ENCODE measurements around the gene SH3BP2.
"Not testable (repeated sequence)": the region's sequence is repeated elsewhere in the genome, so short reads cannot be mapped to it uniquely, and the experiment has no call there.

Gene SH3BP2

DNA sequence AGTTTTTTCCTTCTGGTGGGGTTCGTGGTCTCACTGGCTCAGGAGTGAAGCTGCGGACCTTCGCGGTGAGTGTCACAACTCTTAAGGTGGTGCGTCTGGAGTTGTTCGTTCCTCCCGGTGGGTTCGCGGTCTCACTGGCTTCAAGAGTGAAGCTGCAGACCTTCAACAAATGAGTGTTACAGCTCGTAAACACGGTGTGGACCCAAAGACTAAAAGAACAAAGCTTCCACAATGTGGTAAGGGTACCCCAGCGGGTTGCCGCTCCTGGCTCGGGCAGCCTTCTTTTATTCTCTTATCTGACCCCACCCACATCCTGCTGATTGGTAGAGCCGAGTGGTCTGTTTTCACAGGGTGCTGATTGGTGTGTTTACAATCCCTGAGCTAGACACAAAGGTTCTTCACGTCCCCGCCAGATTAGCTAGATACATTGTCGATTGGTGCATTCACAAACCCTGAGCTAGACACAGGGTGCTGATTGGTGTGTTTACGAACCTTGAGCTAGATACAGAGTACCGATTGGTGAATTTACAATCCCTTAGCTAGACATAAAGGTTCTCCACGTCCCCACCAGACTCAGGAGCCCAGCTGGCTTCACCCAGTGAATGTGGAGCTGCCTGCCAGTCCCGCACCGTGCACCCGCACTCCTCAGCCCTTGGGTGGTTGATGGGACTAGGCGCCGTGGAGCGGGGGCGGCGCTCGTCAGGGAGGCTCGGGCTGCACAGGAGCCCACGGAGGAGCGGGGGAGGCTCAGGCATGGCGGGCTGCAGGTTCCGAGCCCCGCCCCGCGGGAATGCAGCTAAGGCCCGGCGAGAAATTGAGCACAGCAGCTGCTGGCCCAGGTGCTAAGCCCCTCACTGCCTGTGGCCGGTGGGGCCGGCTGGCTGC, 30.2 kb upstream of the SH3BP2 start:
- not testable (repeated sequence) for DNase-seq

- no peak for DNase-seq
Observed at GRCh38 chr4:2763511-2763967, 29.3 kb upstream of the SH3BP2 start.

- no peak for DNase-seq
Observed at GRCh38 chr4:2765832-2766526, 26.9 kb upstream of the SH3BP2 start.

- DNase-seq: no peak
Observed at GRCh38 chr4:2767046-2767704, 25.7 kb upstream of the SH3BP2 start.

- no peak for DNase-seq
Observed at GRCh38 chr4:2767705-2768074, 25.2 kb upstream of the SH3BP2 start.

GRCh38 chr4:2768124-2768523, 24.8 kb upstream of the SH3BP2 start:
- no peak for DNase-seq

DNA sequence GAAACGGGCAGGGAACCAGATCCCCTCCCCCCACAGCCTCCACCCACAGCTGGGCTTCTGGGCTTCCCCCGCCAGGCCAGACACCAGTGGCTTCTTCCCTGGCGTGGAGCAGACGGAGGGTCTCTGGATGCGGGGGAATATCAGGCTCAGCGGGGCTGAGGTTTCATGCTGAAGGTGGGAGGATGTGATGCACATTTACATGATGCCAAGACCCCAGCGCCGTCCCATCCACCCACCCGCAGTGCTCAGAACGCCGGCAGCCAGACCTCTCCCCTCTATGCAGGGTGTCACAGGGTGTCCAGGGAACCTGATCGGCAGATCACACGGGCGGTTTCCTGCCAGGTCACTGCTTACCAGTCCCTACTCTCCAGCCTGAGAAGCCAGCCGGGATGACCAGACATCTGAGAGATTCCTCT, 24.0 kb upstream of the SH3BP2 start:
- no peak for DNase-seq

DNA sequence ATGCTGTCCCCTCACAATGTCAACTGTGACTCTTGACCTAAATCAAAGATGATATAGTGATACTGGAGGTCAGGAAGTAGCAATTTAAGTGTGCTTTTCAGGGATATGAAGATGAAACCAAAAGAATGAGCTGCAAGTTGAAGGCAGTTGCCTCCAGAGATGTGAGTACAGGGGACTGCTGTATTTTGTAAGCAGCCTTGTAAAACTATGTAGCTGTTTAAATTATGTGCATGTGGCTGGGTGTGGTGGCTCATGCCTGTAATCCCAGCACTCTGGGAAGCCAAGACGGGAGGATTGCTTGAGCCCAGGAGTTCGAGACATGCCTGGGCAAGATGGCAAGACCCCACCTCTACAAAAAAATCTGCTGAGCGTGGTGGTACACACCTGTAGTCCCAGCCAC, 21.6 kb upstream of the SH3BP2 start:
- DNase-seq: no peak

DNA sequence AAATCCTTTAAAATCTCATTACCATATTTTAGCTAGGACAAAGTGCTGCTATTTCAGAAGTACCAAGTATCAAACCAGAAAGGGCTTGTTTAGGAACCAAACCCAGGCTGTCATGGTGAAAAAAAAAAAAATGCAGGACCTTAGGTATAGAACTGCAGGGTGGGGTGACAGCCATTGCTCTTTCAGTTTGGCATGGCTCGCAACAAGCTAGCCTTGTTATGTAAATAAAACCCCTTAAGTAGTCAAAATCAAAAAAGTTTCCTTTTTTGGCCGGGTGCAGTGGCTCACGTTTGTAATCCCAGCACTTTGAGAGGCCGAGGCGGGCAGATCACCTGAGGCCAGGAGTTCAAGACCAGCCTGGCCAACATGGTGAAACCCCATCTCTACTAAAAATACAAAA, 12.2 kb upstream of the SH3BP2 start:
- not testable (repeated sequence) for DNase-seq

GRCh38 chr4:2781911-2782310, 11.0 kb upstream of the SH3BP2 start:
- DNase-seq: no peak

GRCh38 chr4:2783790-2784189, 9.1 kb upstream of the SH3BP2 start:
- DNase-seq: no peak

DNA sequence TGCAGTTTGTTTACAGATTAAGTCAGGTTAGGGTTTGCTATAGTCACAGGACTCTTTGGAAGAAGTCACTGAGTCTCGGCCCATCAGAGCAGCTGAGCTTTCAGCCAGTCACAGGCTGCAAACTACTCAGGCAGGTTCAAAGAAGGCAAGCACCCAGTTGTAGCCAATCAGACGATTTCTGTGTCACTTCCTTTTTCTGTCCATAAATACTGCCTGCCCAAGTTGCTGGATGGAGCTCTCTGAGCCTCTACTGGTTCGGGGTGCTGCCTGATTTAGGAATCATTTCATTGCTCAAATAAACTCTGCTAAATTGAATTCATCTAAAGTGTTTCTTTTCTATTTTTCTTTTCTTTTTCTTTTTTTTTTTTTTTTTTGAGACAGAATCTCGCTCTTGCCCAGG, 7.3 kb upstream of the SH3BP2 start:
- peak; percentile 71 for DNase-seq

- DNase-seq: peak; percentile 82
Observed at GRCh38 chr4:2786152-2786671, 6.7 kb upstream of the SH3BP2 start.

GRCh38 chr4:2786794-2787229, 6.1 kb upstream of the SH3BP2 start:
- no peak for DNase-seq

GRCh38 chr4:2787230-2788100, 5.4 kb upstream of the SH3BP2 start:
- DNase-seq: peak; percentile 76

- DNase-seq: no peak
Observed at GRCh38 chr4:2788101-2788500, 4.8 kb upstream of the SH3BP2 start.

- DNase-seq: no peak
Observed at GRCh38 chr4:2788532-2789103, 4.3 kb upstream of the SH3BP2 start.

DNA sequence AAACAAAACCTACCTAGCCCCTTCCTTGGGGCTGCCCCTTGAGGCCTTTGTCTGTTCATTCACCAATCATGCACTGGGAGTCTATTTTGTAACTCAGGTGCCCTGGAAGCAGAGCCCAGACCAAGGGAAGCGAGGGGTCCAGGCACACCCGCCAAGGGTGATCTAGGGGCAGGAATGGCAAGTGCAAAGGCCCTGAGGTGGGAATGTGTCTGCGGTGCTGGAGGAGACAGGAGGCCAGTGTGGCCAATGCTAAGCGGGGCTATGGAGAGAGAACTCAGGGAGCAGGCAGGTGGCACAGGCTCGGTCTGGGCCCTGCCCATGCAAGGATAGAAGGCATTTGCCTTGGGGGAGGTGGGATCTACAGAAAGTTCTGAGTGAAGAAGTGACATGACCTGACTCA, 3.5 kb upstream of the SH3BP2 start:
- DNase-seq: no peak

- no peak for DNase-seq
Observed at GRCh38 chr4:2789793-2790582, 2.9 kb upstream of the SH3BP2 start.

DNA sequence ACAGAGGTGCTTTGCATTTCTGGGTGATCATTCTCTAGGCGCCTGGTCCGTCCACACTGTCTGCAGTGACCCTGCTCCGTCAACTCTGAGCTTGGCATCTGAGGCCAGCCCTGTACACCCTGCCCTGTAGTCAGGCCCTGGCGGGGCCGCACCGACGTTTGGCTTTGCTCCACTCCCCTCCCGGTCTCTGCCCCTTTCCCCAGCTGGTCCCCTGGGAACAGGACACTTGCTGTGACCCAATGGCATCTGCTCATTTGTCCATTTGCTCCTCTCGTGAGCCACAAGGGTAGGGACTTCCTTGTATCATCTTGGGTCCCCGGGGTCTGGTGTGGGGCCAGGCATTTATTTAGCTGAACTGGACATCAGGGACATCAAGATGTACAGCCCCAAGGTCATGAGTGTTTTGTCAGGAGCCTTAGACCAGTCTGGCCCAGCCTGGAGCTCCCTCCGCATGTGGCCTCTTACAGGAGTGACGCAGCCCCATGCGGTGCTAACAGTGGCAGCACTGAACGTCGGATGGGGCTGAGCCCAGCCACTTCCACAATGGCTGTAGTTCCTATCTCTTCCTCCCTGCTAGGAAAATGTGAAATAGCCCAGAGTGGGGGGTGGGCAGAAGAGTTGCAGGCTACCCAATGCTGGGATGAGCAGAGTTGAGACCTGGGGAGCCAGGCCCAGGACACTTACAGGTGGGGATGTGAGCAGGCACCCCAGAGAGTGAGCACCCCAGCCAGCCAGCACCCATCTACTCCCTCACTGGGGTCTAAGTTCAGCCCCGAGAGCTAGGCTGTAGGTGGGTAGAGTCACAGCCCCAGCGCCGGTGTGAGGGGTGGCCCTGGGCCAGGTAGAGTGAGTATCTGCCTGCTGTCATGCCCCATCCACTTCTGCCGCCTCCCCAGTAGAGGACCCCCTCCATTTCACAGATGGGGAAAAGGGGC, 2.0 kb upstream of the SH3BP2 start:
- no peak for DNase-seq

Measured in CD4-positive, alpha-beta T cell treated with Interleukin-17A for 1 hour (primary cell).